Neural progenitor cell (in vitro differentiated cells): ENCODE results near the gene IKZF3. TPM values are rescaled to one million over a fixed set of nuclear protein-coding genes. Genes with fewer than 3 reads are reported as not detected.

Experiments used
- DNase-seq: peaks from one replicate; pipeline ENCODE4 v3.0.0-alpha.2; 2016; ENCODE audit warnings: low spot score
- H2AFZ ChIP-seq: fragments of 200-600 bp; sonication (generic); replicated peaks from 2 replicates; pipeline ENCODE4 v1.6.1; 2016; ENCODE audit warnings: antibody characterized with exemption
- H3F3A ChIP-seq: fragments of 200-600 bp; sonication (generic); 2 replicates; pipeline ENCODE4 v1.6.1; 2016; ENCODE audit warnings: antibody characterized with exemption, low read depth
- H3K27ac ChIP-seq: fragments of 200-600 bp; sonication (generic); 2 replicates; pipeline ENCODE4 v1.5.1; 2016; ENCODE audit warnings: mild to moderate bottlenecking
- H3K27me3 ChIP-seq: fragments of 200-600 bp; sonication (generic); 2 replicates; pipeline ENCODE4 v1.6.1; 2016; ENCODE audit warnings: mild to moderate bottlenecking, moderate library complexity
- H3K36me3 ChIP-seq: fragments of 200-600 bp; sonication (generic); 2 replicates; pipeline ENCODE4 v1.5.1; 2016
- H3K4me1 ChIP-seq: fragments of 200-600 bp; sonication (generic); 2 replicates; pipeline ENCODE4 v1.6.1; 2016; ENCODE audit warnings: mixed run types
- H3K4me2 ChIP-seq: fragments of 200-600 bp; sonication (generic); 2 replicates; pipeline ENCODE4 v1.6.1; 2016
- H3K4me3 ChIP-seq: fragments of 200-600 bp; sonication (generic); 2 replicates; pipeline ENCODE4 v1.5.1; 2016
- H3K79me2 ChIP-seq: fragments of 200-600 bp; sonication (generic); 2 replicates; pipeline ENCODE4 v1.6.1; 2016; ENCODE audit warnings: low read depth
- H3K9ac ChIP-seq: fragments of 200-600 bp; sonication (generic); 2 replicates; pipeline ENCODE4 v1.6.1; 2016
- H3K9me3 ChIP-seq: fragments of 200-600 bp; sonication (generic); 2 replicates; pipeline ENCODE4 v1.5.1; 2016; ENCODE audit warnings: low read depth
- H4K20me1 ChIP-seq: fragments of 200-600 bp; sonication (generic); 2 replicates; pipeline ENCODE4 v1.6.1; 2016; ENCODE audit warnings: low read depth
- H3K27ac Mint-ChIP-seq: 3 replicates; pipeline ENCODE4 v1.8.0; 2021; ENCODE audit warnings: mixed read lengths
- H3K27me3 Mint-ChIP-seq: 2 replicates; pipeline ENCODE4 v1.8.0; 2022; ENCODE audit warnings: low read depth, mild to moderate bottlenecking, inconsistent platforms, moderate library complexity, mixed read lengths; ENCODE audit not compliant: insufficient read depth
- H3K36me3 Mint-ChIP-seq: 3 replicates; pipeline ENCODE4 v1.8.0; 2021; ENCODE audit warnings: mixed read lengths
- H3K4me1 Mint-ChIP-seq: 3 replicates; pipeline ENCODE4 v1.8.0; 2021; ENCODE audit warnings: mixed read lengths
- H3K4me3 Mint-ChIP-seq: 3 replicates; pipeline ENCODE4 v1.8.0; 2021; ENCODE audit warnings: mild to moderate bottlenecking, moderate library complexity, mixed read lengths
- H3K9me3 Mint-ChIP-seq: 3 replicates; pipeline ENCODE4 v1.8.0; 2020; ENCODE audit warnings: mixed read lengths
- EZH2 ChIP-seq: fragments of 200-600 bp; sonication (generic); IDR thresholded peaks from 2 replicates; pipeline ENCODE4 v1.6.1; 2017; ENCODE audit warnings: antibody characterized with exemption, mild to moderate bottlenecking, moderate library complexity
- EZH2phosphoT487 ChIP-seq: fragments of 200-600 bp; sonication (generic); IDR thresholded peaks from 2 replicates; pipeline ENCODE4 v1.6.1; 2017; ENCODE audit warnings: antibody characterized with exemption
- microRNA-seq: library from miRNA; unstranded; fragments of <30 nt; microRNA quantifications from one replicate; pipeline ENCODE4, GENCODE V29; 2016
- small RNA-seq: library from RNA; depleted of rRNA; stranded (forward); fragments of <200 nt; gene quantifications from one replicate; pipeline ENCODE3, GENCODE V24; 2015
- total RNA-seq: library from RNA; depleted of rRNA; stranded (reverse); fragments of >200 nt; gene quantifications from 2 replicates; pipeline ENCODE4 v1.2.3, GENCODE V29; 2015; ENCODE audit warnings: low replicate concordance
- TF ChIP-seq, protein P1 (sequence below): fragments of 200-600 bp; sonication (generic); IDR thresholded peaks from 2 replicates; pipeline ENCODE4 v1.5.1; 2017; ENCODE audit warnings: antibody characterized with exemption, mild to moderate bottlenecking

Gene IKZF3
- total RNA-seq, 1 donor from 2014 or later: not detected

DNA sequence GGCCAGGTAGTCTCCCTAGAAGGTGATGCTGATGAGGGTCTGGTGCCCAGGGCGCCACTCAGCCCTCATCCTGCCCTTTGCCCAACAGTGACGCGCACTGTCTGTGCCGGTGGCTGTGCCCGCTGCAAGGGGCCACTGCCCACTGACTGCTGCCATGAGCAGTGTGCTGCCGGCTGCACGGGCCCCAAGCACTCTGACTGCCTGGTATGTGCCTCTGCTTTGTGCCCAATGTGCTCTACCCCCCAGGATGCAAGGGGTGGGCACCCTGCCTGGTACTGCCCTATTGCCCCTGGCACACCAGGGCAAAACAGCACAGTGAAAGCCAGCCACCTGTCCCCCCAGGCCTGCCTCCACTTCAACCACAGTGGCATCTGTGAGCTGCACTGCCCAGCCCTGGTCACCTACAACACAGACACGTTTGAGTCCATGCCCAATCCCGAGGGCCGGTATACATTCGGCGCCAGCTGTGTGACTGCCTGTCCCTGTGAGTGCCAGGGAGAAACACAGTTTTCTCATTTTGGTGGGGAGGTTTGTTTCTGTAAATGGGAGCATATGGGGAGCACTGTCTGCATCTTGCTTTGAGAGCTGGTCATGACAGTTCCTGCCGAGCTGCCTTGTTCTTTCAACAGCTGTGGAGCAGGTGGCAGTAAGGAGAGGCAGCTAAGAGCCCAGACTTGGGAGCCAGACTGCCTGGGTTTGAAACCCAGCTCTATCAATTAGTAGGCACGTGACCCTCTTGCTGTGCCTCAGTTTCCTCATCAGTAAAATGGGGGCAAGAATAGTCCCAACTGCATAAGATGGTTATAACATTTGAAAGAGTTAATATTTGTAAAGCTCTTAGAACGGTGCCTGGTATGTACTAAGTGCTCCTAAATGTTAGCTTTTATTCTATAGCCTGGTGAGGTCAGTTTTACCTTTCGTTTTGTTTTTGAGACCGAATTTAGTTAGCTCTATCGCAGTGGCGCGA is 153.8 kb downstream of the IKZF3 start:
- H3K4me2 ChIP-seq: no peak overlapping the region
- H3K9me3 ChIP-seq: no peaks in the 10 kb centered on the region
- H3K9ac ChIP-seq: no peak overlapping the region
- Mint-ChIP-seq H3K27me3 (peaks cover 3% of the 10 kb centered on the region), H3K4me3 (no peak overlapping the region), H3K9me3 (no peaks in the 10 kb centered on the region), H3K27ac (no peak overlapping the region), H3K4me1 (no peaks in the 10 kb centered on the region), H3K36me3 (peaks cover 9% of the 10 kb centered on the region)
- H3K79me2 ChIP-seq: peaks cover 13% of the 10 kb centered on the region
- H3K4me3 ChIP-seq: no peak overlapping the region
- no peaks in the 10 kb centered on the region for H3F3A ChIP-seq
- H4K20me1 ChIP-seq: peaks cover 21% of the 10 kb centered on the region
- H3K27ac ChIP-seq: no peak overlapping the region
- H3K27me3 ChIP-seq: no peaks in the 10 kb centered on the region
- H2AFZ ChIP-seq: no peak overlapping the region
- H3K36me3 ChIP-seq: no peaks in the 10 kb centered on the region
- peaks cover 3% of the 10 kb centered on the region for H3K4me1 ChIP-seq
- DNase-seq: no peak
- TF ChIP-seq, protein P1, sequence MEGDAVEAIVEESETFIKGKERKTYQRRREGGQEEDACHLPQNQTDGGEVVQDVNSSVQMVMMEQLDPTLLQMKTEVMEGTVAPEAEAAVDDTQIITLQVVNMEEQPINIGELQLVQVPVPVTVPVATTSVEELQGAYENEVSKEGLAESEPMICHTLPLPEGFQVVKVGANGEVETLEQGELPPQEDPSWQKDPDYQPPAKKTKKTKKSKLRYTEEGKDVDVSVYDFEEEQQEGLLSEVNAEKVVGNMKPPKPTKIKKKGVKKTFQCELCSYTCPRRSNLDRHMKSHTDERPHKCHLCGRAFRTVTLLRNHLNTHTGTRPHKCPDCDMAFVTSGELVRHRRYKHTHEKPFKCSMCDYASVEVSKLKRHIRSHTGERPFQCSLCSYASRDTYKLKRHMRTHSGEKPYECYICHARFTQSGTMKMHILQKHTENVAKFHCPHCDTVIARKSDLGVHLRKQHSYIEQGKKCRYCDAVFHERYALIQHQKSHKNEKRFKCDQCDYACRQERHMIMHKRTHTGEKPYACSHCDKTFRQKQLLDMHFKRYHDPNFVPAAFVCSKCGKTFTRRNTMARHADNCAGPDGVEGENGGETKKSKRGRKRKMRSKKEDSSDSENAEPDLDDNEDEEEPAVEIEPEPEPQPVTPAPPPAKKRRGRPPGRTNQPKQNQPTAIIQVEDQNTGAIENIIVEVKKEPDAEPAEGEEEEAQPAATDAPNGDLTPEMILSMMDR: no peak
- TF ChIP-seq EZH2phosphoT487 (no peak), EZH2 (no peak)

GRCh38 chr17:39709319-39709997 is 154.7 kb downstream of the IKZF3 start:
- Mint-ChIP-seq H3K36me3 (peaks cover 9% of the 10 kb centered on the region), H3K4me1 (no peaks in the 10 kb centered on the region), H3K9me3 (no peaks in the 10 kb centered on the region), H3K4me3 (no peak overlapping the region), H3K27ac (no peak overlapping the region), H3K27me3 (peaks cover 2% of the 10 kb centered on the region)
- Histone ChIP-seq H3K79me2 (peaks cover 22% of the 10 kb centered on the region), H3K27me3 (no peaks in the 10 kb centered on the region), H3K36me3 (no peaks in the 10 kb centered on the region), H3K4me2 (no peak overlapping the region), H3K9me3 (no peaks in the 10 kb centered on the region), H3F3A (peaks cover 7% of the 10 kb centered on the region), H3K27ac (no peak overlapping the region), H3K4me3 (no peak overlapping the region), H3K4me1 (peaks cover 12% of the 10 kb centered on the region), H2AFZ (no peak overlapping the region), H3K9ac (no peak overlapping the region), H4K20me1 (peaks cover 29% of the 10 kb centered on the region)
- TF ChIP-seq EZH2: no peak
- no peak for TF ChIP-seq EZH2phosphoT487
- TF ChIP-seq, protein P1: no peak
- no peak for DNase-seq

Small RNAs within 50 kb of the gene (microRNA-seq; reads per million reads assigned to microRNA genes)
- 0.73 reads per million for gene MIR4728

Small RNAs within 50 kb of the gene (small RNA-seq; reads per million reads assigned to genes)
- not detected for gene AC090844.1
- gene MIR4728: not detected

Other genes starting within 250 kb of the IKZF3 start
- gene PPP1R1B, start 237.4 kb downstream of the IKZF3 start, total RNA-seq: 0.90 TPM in 1 of 2 replicates, not detected in the other
- 21.5 and 54.9 TPM in 2 replicates for gene STARD3, start 227.2 kb downstream of the IKZF3 start, total RNA-seq
- gene TCAP, start 199.0 kb downstream of the IKZF3 start, total RNA-seq: 0.19 and 1.3 TPM in 2 replicates
- 0.28 TPM in 1 of 2 replicates, not detected in the other for gene PNMT, start 195.9 kb downstream of the IKZF3 start, total RNA-seq
- 6.6 and 26.1 TPM in 2 replicates for gene PGAP3, start 176.3 kb downstream of the IKZF3 start, total RNA-seq
- gene ERBB2, start 164.2 kb downstream of the IKZF3 start, total RNA-seq: 75.2 and 116 TPM in 2 replicates
- gene MIEN1, start 133.8 kb downstream of the IKZF3 start, total RNA-seq: 20.1 and 27.6 TPM in 2 replicates
- gene GRB7, start 126.4 kb downstream of the IKZF3 start, total RNA-seq: 6.0 and 8.0 TPM in 2 replicates
- not detected in 2 replicates for gene ZPBP2, start 3.9 kb upstream of the IKZF3 start, total RNA-seq
- 15.2 and 20.2 TPM in 2 replicates for gene GSDMB, start 54.3 kb upstream of the IKZF3 start, total RNA-seq
- gene ORMDL3, start 63.3 kb upstream of the IKZF3 start, total RNA-seq: 29.3 and 47.1 TPM in 2 replicates
- gene LRRC3C, start 63.4 kb upstream of the IKZF3 start, total RNA-seq: not detected in 2 replicates
- 0.09 TPM in 1 of 2 replicates, not detected in the other for gene GSDMA, start 98.7 kb upstream of the IKZF3 start, total RNA-seq
- gene PSMD3, start 116.5 kb upstream of the IKZF3 start, total RNA-seq: 71.6 and 131 TPM in 2 replicates
- not detected in 2 replicates for gene CSF3, start 151.1 kb upstream of the IKZF3 start, total RNA-seq
- gene MED24, start 190.1 kb upstream of the IKZF3 start, total RNA-seq: 64.3 and 109 TPM in 2 replicates
- 14.5 and 20.8 TPM in 2 replicates for gene THRA, start 198.7 kb upstream of the IKZF3 start, total RNA-seq
- 0.24 and 0.87 TPM in 2 replicates for gene NR1D1, start 236.3 kb upstream of the IKZF3 start, total RNA-seq